GM21515 (cell line): Measurements from ENCODE around the gene COL6A3.

ENCODE experiments used
- ATAC-seq: cut with Tn5 transposase; IDR thresholded peaks from one replicate; pipeline ENCODE4 v1.9.1; 2021; ENCODE audit not compliant: unreplicated experiment

Gene COL6A3

GRCh38 chr2:237441605-237442274, 27.8 kb upstream of the COL6A3 start:
- no peak for ATAC-seq

GRCh38 chr2:237440819-237441281, 26.9 kb upstream of the COL6A3 start:
- no peak for ATAC-seq

- ATAC-seq, result no peak
Measured at GRCh38 chr2:237438080-237438940, 24.3 kb upstream of the COL6A3 start.

- ATAC-seq, result no peak
Measured at GRCh38 chr2:237437566-237437965, 23.6 kb upstream of the COL6A3 start.

GRCh38 chr2:237435844-237436587, 22.1 kb upstream of the COL6A3 start:
- ATAC-seq, result no peak

- ATAC-seq, result peak; percentile 70
Measured at GRCh38 chr2:237434866-237435311, 20.9 kb upstream of the COL6A3 start.

GRCh38 chr2:237433920-237434676, 20.1 kb upstream of the COL6A3 start:
- no peak for ATAC-seq

- ATAC-seq, result no peak
Measured at GRCh38 chr2:237432484-237433092, 18.6 kb upstream of the COL6A3 start.

- no peak for ATAC-seq
Measured at GRCh38 chr2:237431837-237432236, 17.9 kb upstream of the COL6A3 start.

- no peak for ATAC-seq
Measured at GRCh38 chr2:237431372-237431771, 17.4 kb upstream of the COL6A3 start.

GRCh38 chr2:237430861-237431260, 16.9 kb upstream of the COL6A3 start:
- ATAC-seq, result no peak

- no peak for ATAC-seq
Measured at GRCh38 chr2:237429753-237430152, 15.8 kb upstream of the COL6A3 start.

GRCh38 chr2:237427769-237428506, 14.0 kb upstream of the COL6A3 start:
- ATAC-seq, result peak; percentile 47

GRCh38 chr2:237426517-237426916, 12.6 kb upstream of the COL6A3 start:
- ATAC-seq, result no peak

- ATAC-seq, result no peak
Measured at GRCh38 chr2:237425320-237425719, 11.4 kb upstream of the COL6A3 start.

- no peak for ATAC-seq
Measured at GRCh38 chr2:237424544-237424943, 10.6 kb upstream of the COL6A3 start.

- no peak for ATAC-seq
Measured at GRCh38 chr2:237423891-237424290, 9.9 kb upstream of the COL6A3 start.

GRCh38 chr2:237422309-237422708, 8.3 kb upstream of the COL6A3 start:
- ATAC-seq, result no peak

- ATAC-seq, result no peak
Measured at GRCh38 chr2:237421542-237422116, 7.7 kb upstream of the COL6A3 start.
